ENCODE data around the gene CD96. TPM values are rescaled to one million over a fixed set of nuclear protein-coding genes. Genes with fewer than 3 reads are reported as not detected.

The CD96 gene
- total and polyA plus RNA-seq, 2 experiments from 2014 or later, result 0.91 TPM; not detected in 1

- Histone ChIP-seq H3K4me2 (no peak overlapping the region), H2AFZ (peak overlapping the region; percentile 38; the same call in 1 of the 2 replicates), H3K27me3 (ENCODE audit: insufficient read depth) (peaks cover 2% of the 10 kb centered on the region), H3K79me2 (replicated peaks; ENCODE audit: insufficient read depth) (no peaks in the 10 kb centered on the region), H3F3A (replicated peaks; ENCODE audit: low read depth) (no peaks in the 10 kb centered on the region), H4K20me1 (replicated peaks; ENCODE audit: insufficient read depth) (no peaks in the 10 kb centered on the region), H3K9me2 (ENCODE audit: insufficient read depth) (peaks cover 6% of the 10 kb centered on the region; the same call in 1 of the 2 replicates), H3K27ac (ENCODE audit: low read depth) (no peak overlapping the region), H3K4me1 (ENCODE audit: insufficient read depth) (no peaks in the 10 kb centered on the region), H3K4me3 (no peak overlapping the region), H3K36me3 (ENCODE audit: insufficient read depth) (no peaks in the 10 kb centered on the region; the same call in 1 of the 2 replicates)
- Mint-ChIP-seq H3K27ac (no peak overlapping the region), H3K9me3 (peaks cover 17% of the 10 kb centered on the region), H3K27me3 (ENCODE audit: insufficient read depth, low read depth, poor library complexity) (peaks cover 2% of the 10 kb centered on the region), H3K36me3 (ENCODE audit: low read depth) (peaks cover 9% of the 10 kb centered on the region), H3K4me1 (peaks cover 5% of the 10 kb centered on the region), H3K4me3 (no peak overlapping the region)
- DNase-seq (ENCODE audit: low spot score), result no peak
- no peak for ATAC-seq
- TF ChIP-seq STAT1 (IDR thresholded peaks at IDR 0.05; ENCODE audit: unreplicated experiment) (no peak), ETS1 (IDR thresholded peaks at IDR 0.05) (no peak), CREB1 (CRISPR knock-in tag; IDR thresholded peaks at IDR 0.05; ENCODE audit: low read depth) (no peak), EZH2phosphoT487 (IDR thresholded peaks at IDR 0.05; ENCODE audit: unreplicated experiment) (no peak), REST (IDR thresholded peaks at IDR 0.05; ENCODE audit: unreplicated experiment) (no peak), CTCF (conservative IDR thresholded peaks at IDR 0.05; ENCODE audit: low read depth in 2 of 2) (no peak), ZNF114 (CRISPR knock-in tag; IDR thresholded peaks at IDR 0.05) (no peak)
Measured at GRCh38 chr3:111667621-111668239, 125.7 kb downstream of the CD96 start.

GRCh38 chr3:111668326-111668725 is 126.3 kb downstream of the CD96 start:
- peaks cover 11% of the 10 kb centered on the region for H3K9me3 Mint-ChIP-seq
- peaks cover 3% of the 10 kb centered on the region for H3K27me3 Mint-ChIP-seq (ENCODE audit: insufficient read depth, low read depth, poor library complexity)

More at GRCh38 chr3:111668326-111668725, 126.3 kb downstream of the CD96 start:
- Histone ChIP-seq H3K4me3 (no peak overlapping the region), H3K27me3 (ENCODE audit: insufficient read depth) (peaks cover 8% of the 10 kb centered on the region), H2AFZ (no peak overlapping the region), H3K4me2 (no peak overlapping the region), H3F3A (replicated peaks; ENCODE audit: low read depth) (no peaks in the 10 kb centered on the region), H3K9me2 (ENCODE audit: insufficient read depth) (peaks cover 6% of the 10 kb centered on the region; the same call in 1 of the 2 replicates), H3K4me1 (ENCODE audit: insufficient read depth) (no peaks in the 10 kb centered on the region), H3K36me3 (ENCODE audit: insufficient read depth) (no peaks in the 10 kb centered on the region; the same call in 1 of the 2 replicates), H4K20me1 (replicated peaks; ENCODE audit: insufficient read depth) (no peaks in the 10 kb centered on the region), H3K79me2 (replicated peaks; ENCODE audit: insufficient read depth) (no peaks in the 10 kb centered on the region), H3K27ac (ENCODE audit: low read depth) (no peak overlapping the region)
- H3K36me3 Mint-ChIP-seq (ENCODE audit: low read depth), result peaks cover 3% of the 10 kb centered on the region
- DNase-seq (ENCODE audit: low spot score), result no peak
- ATAC-seq, result no peak
- H3K27ac Mint-ChIP-seq, result no peak overlapping the region
- no peak overlapping the region for H3K4me3 Mint-ChIP-seq
- no peak for TF ChIP-seq ZNF462 (CRISPR knock-in tag; IDR thresholded peaks at IDR 0.05)
- peaks cover 5% of the 10 kb centered on the region for H3K4me1 Mint-ChIP-seq

All from GM23338 (cell line).